K562 (cell line): Measurements from ENCODE around the gene RPL10A. TPM values are rescaled to one million over a fixed set of nuclear protein-coding genes. Genes with fewer than 3 reads are reported as not detected.
"Not testable (repeated sequence)": the region's sequence is repeated elsewhere in the genome, so short reads cannot be mapped to it uniquely, and the experiment has no call there.

Source experiments
- ATAC-seq: fragments of 200-7000 bp; cut with Tn5 transposase; 3 replicates; pipeline ENCODE4 v1.9.1; 2020; ENCODE audit warnings: moderate library complexity
- BruUV-seq: library from RNA; stranded (reverse); fragments of 400-500 nt; replicated peaks from 2 replicates; lab custom pipeline; 2021; lab: Mats Ljungman, UMichigan
- CTCF ChIA-PET: fragments of 300-600 bp; formaldehyde crosslinking; extraction: SDS; loops from one replicate; lab custom pipeline; 2021; ENCODE audit warnings: low intra/inter-chr PET ratio; lab: Yijun Ruan, JAX
- POLR2A ChIA-PET: fragments of 300-600, 350-650 bp; sonication (Branson Sonifier 250); formaldehyde crosslinking; extraction: SDS; loops from one replicate; lab custom pipeline; 2021; ENCODE audit warnings: antibody characterized with exemption, inconsistent platforms; lab: Yijun Ruan, JAX
- DNase-seq, 4 experiments: peaks; one replicate each; pipeline versions ENCODE4 v3.0.0 to v3.0.0-alpha.2; 2011 to 2018; ENCODE audit warnings: low spot score in 3 of 4, mixed read lengths in 3 of 4; ENCODE audit errors: extremely low read depth in 1 of 4
- FAIRE-seq: peaks from 2 replicates; lab custom pipeline; 2011; peaks lifted over from hg19 to GRCh38; lab: Jason Lieb, UNC
- H2AFZ ChIP-seq: 2 replicates; pipeline ENCODE4 v1.6.0; 2011; ENCODE audit warnings: low read depth, low read length, control low read depth, inconsistent platforms
- H3K27ac ChIP-seq: fragments of 200-600 bp; 3 replicates; pipeline ENCODE4 v1.8.0; 2011; ENCODE audit warnings: low read depth, mild to moderate bottlenecking, control low read depth, inconsistent platforms, low read length, moderate library complexity, mixed read lengths; ENCODE audit errors: extremely low read depth
- H3K27me3 ChIP-seq, 2 experiments: fragments of 300-600 bp in 1 of 2; 2 replicates in 1 of 2; 3 replicates in 1 of 2; pipeline versions ENCODE4 v1.6.0 to v1.8.0; 2011; ENCODE audit warnings: inconsistent platforms in 2 of 2, low read length in 2 of 2, mild to moderate bottlenecking in 1 of 2, mixed read lengths in 1 of 2, moderate library complexity in 1 of 2; ENCODE audit not compliant: control insufficient read depth in 2 of 2, insufficient read depth in 2 of 2
- H3K36me3 ChIP-seq: fragments of 300-600 bp; 3 replicates; pipeline ENCODE4 v1.8.0; 2011; ENCODE audit warnings: mild to moderate bottlenecking, low read length, inconsistent platforms; ENCODE audit not compliant: control insufficient read depth, insufficient read depth
- H3K4me1 ChIP-seq, 2 experiments: fragments of 200-600 bp in 1 of 2; replicated peaks in 1 of 2; 2 replicates in 1 of 2; 3 replicates in 1 of 2; pipeline versions ENCODE4 v1.5.1 to v1.8.0; 2011; ENCODE audit warnings: inconsistent platforms in 2 of 2, low read length in 2 of 2, mild to moderate bottlenecking in 1 of 2, mixed read lengths in 1 of 2, moderate library complexity in 1 of 2; ENCODE audit not compliant: control insufficient read depth in 2 of 2, insufficient read depth in 2 of 2
- H3K4me2 ChIP-seq: 2 replicates; pipeline ENCODE4 v1.6.1; 2011; ENCODE audit warnings: low read length, control low read depth, inconsistent platforms, mixed read lengths; ENCODE audit not compliant: insufficient read depth
- H3K4me3 ChIP-seq: fragments of 200-600 bp; sonication (generic), shearing (Covaris generic); 2 replicates; pipeline ENCODE4 v1.5.1; 2016; ENCODE audit warnings: control low read depth, inconsistent platforms
- H3K79me2 ChIP-seq: fragments of 200-600 bp; 3 replicates; pipeline ENCODE4 v1.8.0; 2011; ENCODE audit warnings: low read length, inconsistent platforms; ENCODE audit not compliant: control insufficient read depth, insufficient read depth
- H3K9ac ChIP-seq, 2 experiments: 2 replicates each; pipeline versions ENCODE4 v1.6.0 to v1.6.1; 2011; ENCODE audit warnings: low read depth in 2 of 2, low read length in 2 of 2, control low read depth in 1 of 2, inconsistent platforms in 1 of 2, mild to moderate bottlenecking in 1 of 2, mixed read lengths in 1 of 2; ENCODE audit not compliant: insufficient read depth in 1 of 2
- H3K9me1 ChIP-seq: one replicate; pipeline ENCODE4 v1.6.0; 2011; ENCODE audit warnings: inconsistent platforms, mild to moderate bottlenecking, low read length, moderate library complexity; ENCODE audit not compliant: control insufficient read depth, insufficient read depth
- H3K9me3 ChIP-seq: replicated peaks from 2 replicates; pipeline ENCODE4 v1.5.1; 2011; ENCODE audit warnings: low read depth, low read length, inconsistent platforms; ENCODE audit not compliant: control insufficient read depth, insufficient read depth
- H4K20me1 ChIP-seq: replicated peaks from 2 replicates; pipeline ENCODE4 v1.6.1; 2011; ENCODE audit warnings: low read length, inconsistent platforms, mixed read lengths; ENCODE audit not compliant: control insufficient read depth, insufficient read depth
- BCOR ChIP-seq: fragments of 450-650 bp; IDR thresholded peaks from 2 replicates; pipeline ENCODE4 v1.6.1; 2016
- HEY1 ChIP-seq: fragments of 250-450 bp; sonication (Bioruptor Pico); IDR thresholded peaks from 2 replicates; pipeline ENCODE4 v1.5.0; 2020; ENCODE audit warnings: mild to moderate bottlenecking, moderate library complexity, borderline replicate concordance
- MED1 ChIP-seq: sonication (generic); formaldehyde crosslinking; IDR thresholded peaks from 2 replicates; pipeline ENCODE4 v1.8.1; 2023; ENCODE audit warnings: missing genetic modification reagents, borderline replicate concordance
- NCOR1 ChIP-seq: fragments of 450-650 bp; IDR thresholded peaks from 2 replicates; pipeline ENCODE4 v1.6.1; 2016; ENCODE audit warnings: mild to moderate bottlenecking, moderate library complexity
- NFIC ChIP-seq: fragments of 450-650 bp; IDR thresholded peaks from 2 replicates; pipeline ENCODE4 v1.6.1; 2017; ENCODE audit warnings: mild to moderate bottlenecking, inconsistent platforms
- PATZ1 ChIP-seq: fragments of 250-450 bp; sonication (Bioruptor Pico); IDR thresholded peaks from 2 replicates; pipeline ENCODE4 v1.5.0; 2020; ENCODE audit warnings: mild to moderate bottlenecking, borderline replicate concordance
- TCF7L2 ChIP-seq: fragments of 150-350 bp; IDR thresholded peaks from 2 replicates; pipeline ENCODE4 v1.6.1; 2016; ENCODE audit warnings: low read depth, mild to moderate bottlenecking, low read length, moderate library complexity
- VEZF1 ChIP-seq: fragments of 200-800 bp; sonication (Bioruptor generic); IDR thresholded peaks from 2 replicates; pipeline ENCODE4 v1.6.1; 2017; ENCODE audit warnings: missing genetic modification characterization, missing compliant biosample characterization
- ZNF121 ChIP-seq: sonication (generic); formaldehyde crosslinking; conservative IDR thresholded peaks from 2 replicates; pipeline ENCODE4 v1.8.0; 2022; ENCODE audit warnings: missing genetic modification reagents
- ZNF133 ChIP-seq: fragments of 250-450 bp; sonication (Bioruptor Pico); IDR thresholded peaks from 2 replicates; pipeline ENCODE4 v1.4.0; 2020; ENCODE audit warnings: mild to moderate bottlenecking
- ZNF263 ChIP-seq: sonication (generic); formaldehyde crosslinking; IDR thresholded peaks from 2 replicates; pipeline ENCODE4 v1.8.0; 2022; ENCODE audit warnings: mild to moderate bottlenecking, missing genetic modification reagents, borderline replicate concordance
- WGBS: fragments of 100-300 bp; shearing (Covaris generic); methylation state at CpG from one replicate; pipeline ENCODE4 v1.1.6; 2016; ENCODE audit warnings: low coverage, mixed read lengths; ENCODE audit not compliant: insufficient coverage; ENCODE audit errors: missing lambda C conversion rate; 5-methylcytosine and 5-hydroxymethylcytosine counted together
- in situ Hi-C: fragments of 300-500 bp; cut with MboI; formaldehyde crosslinking; loops from 4 replicates; pipeline ENCODE4 v1.15.0; 2018; ENCODE audit warnings: inconsistent platforms, mixed read lengths
- intact Hi-C: fragments of 100-400 bp; cut with micrococcal nuclease; formaldehyde crosslinking; loops from 2 replicates; pipeline ENCODE4 v1.14.2; 2022
- polyA plus RNA-seq, 8 experiments: library from polyadenylated mRNA; depleted of rRNA in 4 of 8; stranded (reverse) in 5 of 8; unstranded in 3 of 8; fragments of >200 nt; fragmentation: Nextera tagmentation in 2 of 8; fragmentation: Illumina TruSeq in 1 of 8; extraction: Ambion mirVana in 2 of 8; extraction: Trizol in 1 of 8; gene quantifications; 2 replicates each; pipeline versions ENCODE4 v1.2.1 to v1.2.3, GENCODE V29; 2011 to 2014; ENCODE audit warnings: inconsistent platforms in 1 of 8, missing spikeins in 1 of 8
- total RNA-seq, 7 experiments: library from RNA; depleted of rRNA in 6 of 7; stranded (reverse); fragments of >200 nt in 6 of 7; fragmentation: Illumina TruSeq in 2 of 7; extraction: Trizol in 2 of 7; gene quantifications; 2 replicates each; pipeline versions ENCODE4 v1.2.1 to v1.2.3, GENCODE V29; 2011 to 2021; ENCODE audit warnings: low replicate concordance in 1 of 7

Gene RPL10A
- total and polyA plus RNA-seq, 9 of the 15 experiments (the other 6 are each of a cell fraction or from before 2014, with no cell fraction given): 1,589 to 3,237 (median 2,116) TPM

DNA sequence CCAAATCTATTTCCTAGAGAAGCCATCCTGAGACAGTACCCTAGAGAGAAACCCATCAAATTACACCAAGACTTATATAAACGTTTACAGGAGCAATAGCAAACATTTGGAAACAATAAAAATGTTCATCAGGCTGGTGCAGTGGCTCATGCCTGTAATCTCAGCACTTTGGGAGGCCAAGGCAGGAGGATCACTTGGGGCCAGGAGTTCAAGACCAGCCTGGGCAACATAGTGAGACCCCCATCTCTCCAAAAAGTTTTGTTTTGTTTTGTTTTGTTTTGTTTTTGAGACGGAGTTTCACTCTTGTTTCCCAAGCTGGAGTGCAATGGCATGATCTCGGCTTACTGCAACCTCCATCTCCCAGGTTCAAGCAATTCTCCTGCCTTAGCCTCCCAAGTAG, 35.5 kb upstream of the RPL10A start:
- peak; percentile 51 for TF ChIP-seq ZNF121 (CRISPR knock-in tag)
- TF ChIP-seq, all 486 proteins: peak for 1; not testable (repeated sequence) for 485
- POLR2A ChIA-PET, in situ Hi-C loops, H3K36me3 ChIP-seq, DNase-seq, H3K9me1 ChIP-seq, BruUV-seq, H2AFZ ChIP-seq, H3K4me3 ChIP-seq, H3K4me2 ChIP-seq, H3K79me2 ChIP-seq, H3K27me3 ChIP-seq, intact Hi-C loops, FAIRE-seq, ATAC-seq, H3K27ac ChIP-seq, H4K20me1 ChIP-seq, CTCF ChIA-PET, H3K9ac ChIP-seq: not testable (repeated sequence)
- WGBS: 10% methylated on average over 3 of the region's 3 CpGs
- Histone ChIP-seq H3K4me1 (peaks cover 0 to 13% of the 10 kb centered on the region in 2 experiments; a peak in 2 of 5 replicates), H3K9me3 (peaks cover 16% of the 10 kb centered on the region; the same call in 1 of the 2 replicates)

DNA sequence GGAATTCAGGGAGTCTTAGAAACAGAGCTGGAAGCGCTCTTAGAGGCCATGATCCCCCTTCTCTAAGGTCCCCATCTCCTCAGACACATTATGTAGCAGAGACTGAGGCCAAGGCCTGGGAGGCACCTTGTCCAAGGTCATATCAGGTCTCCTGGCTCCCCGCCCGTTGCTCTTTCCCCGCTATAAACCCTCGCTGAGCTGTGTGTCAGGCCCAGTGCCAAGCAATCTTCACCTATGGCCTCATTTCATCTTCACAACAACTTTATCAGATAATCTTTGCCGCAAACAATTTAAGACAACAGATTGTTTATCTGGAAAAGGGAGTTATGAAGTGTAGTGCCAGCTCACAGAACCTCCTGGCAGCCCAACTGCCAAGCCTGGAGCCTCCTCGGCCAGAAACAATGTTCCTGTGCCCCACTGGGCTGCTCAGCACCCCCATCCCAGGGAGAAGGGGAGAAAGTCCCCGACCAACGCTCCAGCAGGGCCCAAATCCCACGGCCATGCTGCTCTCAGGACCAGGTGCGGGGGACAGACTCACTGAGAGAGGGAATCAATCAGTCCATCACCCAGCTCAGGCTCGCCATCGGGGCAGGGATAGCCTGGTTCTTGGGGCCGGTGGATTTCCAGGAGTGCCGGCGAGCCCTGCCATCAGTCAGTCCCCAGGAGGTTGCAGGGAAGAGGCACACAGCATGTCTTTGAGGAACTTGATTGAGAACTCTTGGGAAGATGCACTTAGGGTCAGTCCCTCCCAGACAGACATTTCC, 32.9 kb upstream of the RPL10A start:
- Histone ChIP-seq H3K9ac (peak overlapping the region in 1 of 2 experiments; percentile 8; a peak in 2 of 4 replicates), H2AFZ (no peak overlapping the region), H3K4me3 (no peak overlapping the region), H3K4me2 (no peak overlapping the region), H3K9me1 (no peaks in the 10 kb centered on the region), H3K4me1 (peaks cover 5 to 13% of the 10 kb centered on the region in 2 experiments; a peak in 4 of 5 replicates), H3K27ac (no peak overlapping the region), H4K20me1 (no peaks in the 10 kb centered on the region), H3K36me3 (no peaks in the 10 kb centered on the region), H3K79me2 (no peaks in the 10 kb centered on the region), H3K9me3 (0 out of 2 replicates have a peak, but pooled peaks cover 1% of the 10 kb centered on the region), H3K27me3 (peaks cover 0 to 3% of the 10 kb centered on the region in 2 experiments; a peak in 1 of 5 replicates)
- no peak for FAIRE-seq
- peak; percentile 7; the same call in 2 of the 3 replicates for ATAC-seq
- POLR2A ChIA-PET: interaction anchor here (1.0 kb wide), 2 partner anchors 8 to 36 kb away, joined by 3 read pairs; no protein-coding TSS in a partner anchor
- in situ Hi-C loops: no loop called here
- CTCF ChIA-PET: no interaction called here
- intact Hi-C loops: no loop called here
- no peak for DNase-seq
- BruUV-seq: no TSS peak
- 33% methylated on average over 16 of the region's 16 CpGs for WGBS
- TF ChIP-seq TCF7L2 (no peak), ZNF133 (CRISPR knock-in tag) (no peak), BCOR (no peak), HEY1 (CRISPR knock-in tag) (no peak), ZNF263 (0 out of 2 replicates have a peak, but pooled peaks have one; percentile 47), NFIC (peak; percentile 55), MED1 (CRISPR knock-in tag) (no peak), VEZF1 (no peak), PATZ1 (CRISPR knock-in tag) (no peak), NCOR1 (no peak)
